GM12801 (cell line): ENCODE measurements around the gene CEP41.

Experiments used
- TF ChIP-seq, protein P1 (sequence below): IDR thresholded peaks from one replicate; pipeline ENCODE4 v1.5.1; 2011; ENCODE audit warnings: control low read depth; ENCODE audit not compliant: insufficient read length; ENCODE audit errors: extremely low read depth

Gene CEP41

DNA sequence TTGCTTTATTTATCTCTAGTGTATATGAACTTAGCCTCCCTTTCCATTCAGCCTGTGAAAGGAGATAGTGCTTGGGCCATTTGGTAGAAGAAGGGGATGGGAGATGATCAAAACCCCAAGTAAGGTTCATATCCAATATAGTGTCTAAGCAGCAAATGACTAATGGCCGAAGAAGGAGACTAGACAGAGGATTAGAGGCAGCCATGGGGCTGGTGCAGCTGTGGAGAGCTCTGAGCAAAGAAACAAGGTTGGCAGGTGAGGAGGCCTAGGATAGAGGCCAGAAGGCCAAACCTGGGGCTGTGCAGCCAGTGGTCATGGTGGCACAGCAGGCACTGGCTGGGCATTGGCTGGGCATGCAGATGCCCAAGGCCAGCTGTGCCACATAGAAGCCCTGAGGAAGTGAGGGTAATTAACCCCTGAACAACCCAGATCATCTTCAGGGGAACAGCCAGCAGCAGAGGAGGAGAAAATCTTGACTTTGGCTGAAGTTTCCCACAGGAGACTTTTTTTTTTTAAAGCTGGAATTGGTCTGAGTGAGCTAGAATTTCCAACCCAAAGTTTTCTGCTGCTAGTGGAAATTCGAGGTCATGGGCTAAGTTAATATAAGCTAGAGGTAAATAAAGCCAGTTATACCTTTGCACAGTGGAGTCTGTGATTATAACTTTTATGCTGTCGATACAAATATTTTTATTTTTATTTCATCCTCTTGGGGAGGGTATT is 70.8 kb downstream of the CEP41 start:
- TF ChIP-seq, protein P1, sequence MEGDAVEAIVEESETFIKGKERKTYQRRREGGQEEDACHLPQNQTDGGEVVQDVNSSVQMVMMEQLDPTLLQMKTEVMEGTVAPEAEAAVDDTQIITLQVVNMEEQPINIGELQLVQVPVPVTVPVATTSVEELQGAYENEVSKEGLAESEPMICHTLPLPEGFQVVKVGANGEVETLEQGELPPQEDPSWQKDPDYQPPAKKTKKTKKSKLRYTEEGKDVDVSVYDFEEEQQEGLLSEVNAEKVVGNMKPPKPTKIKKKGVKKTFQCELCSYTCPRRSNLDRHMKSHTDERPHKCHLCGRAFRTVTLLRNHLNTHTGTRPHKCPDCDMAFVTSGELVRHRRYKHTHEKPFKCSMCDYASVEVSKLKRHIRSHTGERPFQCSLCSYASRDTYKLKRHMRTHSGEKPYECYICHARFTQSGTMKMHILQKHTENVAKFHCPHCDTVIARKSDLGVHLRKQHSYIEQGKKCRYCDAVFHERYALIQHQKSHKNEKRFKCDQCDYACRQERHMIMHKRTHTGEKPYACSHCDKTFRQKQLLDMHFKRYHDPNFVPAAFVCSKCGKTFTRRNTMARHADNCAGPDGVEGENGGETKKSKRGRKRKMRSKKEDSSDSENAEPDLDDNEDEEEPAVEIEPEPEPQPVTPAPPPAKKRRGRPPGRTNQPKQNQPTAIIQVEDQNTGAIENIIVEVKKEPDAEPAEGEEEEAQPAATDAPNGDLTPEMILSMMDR: no peak

DNA sequence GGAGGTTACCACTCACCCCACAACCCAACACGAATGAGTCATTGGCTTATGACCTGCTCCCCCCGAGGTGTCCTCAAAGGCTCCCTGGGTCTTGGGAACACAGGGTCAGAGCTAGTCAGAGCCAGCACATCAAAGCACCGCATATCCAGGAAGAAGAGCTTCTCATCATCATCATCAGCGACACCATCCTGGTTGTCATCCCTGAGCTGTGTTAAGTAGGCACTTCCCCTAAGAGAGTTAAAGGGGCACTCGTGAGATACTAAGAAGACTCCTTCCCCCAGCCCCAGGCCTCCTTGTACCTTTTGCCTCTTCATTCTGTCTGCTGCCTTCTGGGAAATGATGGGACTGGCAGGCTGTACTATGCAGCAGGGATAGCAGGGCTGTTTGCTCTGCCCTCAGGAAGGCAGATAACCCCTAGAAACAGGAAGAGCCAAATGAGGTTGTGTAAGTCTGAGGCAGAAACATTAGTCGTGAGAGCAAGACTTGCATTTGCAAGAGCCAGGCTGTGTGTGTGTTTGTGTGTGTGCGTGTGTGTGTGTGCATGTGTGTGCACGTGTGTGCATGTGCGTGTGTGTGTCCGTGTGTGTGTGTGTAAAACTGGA is 71.6 kb downstream of the CEP41 start:
- TF ChIP-seq, protein P1: no peak

DNA sequence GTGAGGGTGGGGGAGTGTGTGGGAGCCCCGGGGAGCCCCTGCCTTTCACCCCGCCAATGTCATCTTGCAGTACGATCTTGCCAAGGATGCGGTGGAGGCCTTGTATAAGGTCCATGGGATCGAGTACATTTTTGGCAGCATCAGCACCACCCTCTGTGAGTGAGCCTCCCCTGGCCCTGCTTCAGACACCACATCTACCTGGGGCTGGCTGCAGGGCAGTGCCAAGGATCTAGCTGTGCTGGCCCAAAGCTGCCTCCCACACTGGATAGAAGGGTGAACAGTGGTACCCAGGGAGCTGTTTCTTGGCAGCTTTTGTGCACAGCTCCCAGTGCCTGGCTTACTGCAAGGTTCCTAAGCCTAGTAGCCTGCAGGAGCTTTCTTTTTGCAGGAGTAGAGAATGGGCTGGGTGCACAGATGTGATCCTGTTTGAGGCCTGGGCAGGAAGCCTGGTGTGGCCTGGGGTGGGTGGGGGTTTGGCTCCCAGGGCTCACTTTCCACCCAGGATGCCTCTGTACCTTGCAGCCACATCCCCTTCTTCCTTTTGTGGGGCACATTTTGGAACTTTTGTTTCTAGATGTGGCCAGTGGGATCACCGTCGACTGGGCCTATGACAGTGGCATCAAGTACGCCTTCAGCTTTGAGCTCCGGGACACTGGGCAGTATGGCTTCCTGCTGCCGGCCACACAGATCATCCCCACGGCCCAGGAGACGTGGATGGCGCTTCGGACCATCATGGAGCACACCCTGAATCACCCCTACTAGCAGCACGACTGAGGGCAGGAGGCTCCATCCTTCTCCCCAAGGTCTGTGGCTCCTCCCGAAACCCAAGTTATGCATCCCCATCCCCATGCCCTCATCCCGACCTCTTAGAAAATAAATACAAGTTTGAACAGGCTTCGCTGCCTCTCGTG is 72.7 kb downstream of the CEP41 start:
- TF ChIP-seq, protein P1: no peak

DNA sequence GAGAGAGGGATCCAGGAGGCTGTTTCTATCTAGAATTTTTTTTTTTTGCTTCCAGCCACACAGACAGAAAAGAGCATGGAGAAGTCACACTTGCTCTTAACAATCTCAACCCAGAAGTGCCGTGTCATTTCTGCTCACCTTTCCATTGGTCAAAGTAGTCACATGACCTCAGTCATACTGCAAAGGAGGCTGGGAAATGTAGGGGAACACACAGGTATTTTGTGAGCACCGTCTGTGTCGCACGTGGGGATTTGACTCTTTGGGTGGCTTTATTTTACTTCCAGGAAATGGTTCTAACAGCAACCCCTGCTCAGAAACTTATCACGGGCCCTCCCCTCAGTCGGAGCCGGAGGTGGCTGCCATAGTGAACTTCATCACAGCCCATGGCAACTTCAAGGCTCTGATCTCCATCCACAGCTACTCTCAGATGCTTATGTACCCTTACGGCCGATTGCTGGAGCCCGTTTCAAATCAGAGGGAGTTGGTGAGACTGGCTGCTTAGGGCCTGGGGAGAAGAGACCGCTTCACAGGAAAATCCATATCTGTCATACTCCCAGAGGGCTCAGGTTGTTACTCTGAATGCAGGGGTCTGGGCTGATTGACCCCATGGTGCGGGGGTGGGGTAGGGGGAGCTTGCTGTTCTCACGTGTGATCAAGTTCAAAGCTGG is 73.6 kb downstream of the CEP41 start:
- TF ChIP-seq, protein P1: no peak

DNA sequence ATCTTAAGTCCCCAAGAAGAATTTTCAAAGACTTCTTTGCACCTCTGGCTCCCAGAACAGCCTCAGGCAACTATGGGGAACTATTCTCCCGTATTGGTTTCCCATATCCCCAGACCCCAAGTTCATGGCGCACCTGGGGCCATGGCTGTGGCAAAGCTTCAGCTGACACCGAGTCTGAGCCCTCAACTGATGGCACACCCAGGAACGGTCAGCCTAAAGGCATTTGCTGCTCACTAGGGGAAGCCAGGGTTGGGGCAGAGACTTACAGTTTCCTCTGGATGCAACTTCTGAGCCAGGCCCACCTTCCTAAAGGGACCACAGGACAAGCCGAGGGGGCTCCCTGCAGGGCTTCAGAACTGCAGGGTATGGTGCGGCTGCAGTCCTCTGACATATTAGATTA is 74.3 kb downstream of the CEP41 start:
- TF ChIP-seq, protein P1: no peak

DNA sequence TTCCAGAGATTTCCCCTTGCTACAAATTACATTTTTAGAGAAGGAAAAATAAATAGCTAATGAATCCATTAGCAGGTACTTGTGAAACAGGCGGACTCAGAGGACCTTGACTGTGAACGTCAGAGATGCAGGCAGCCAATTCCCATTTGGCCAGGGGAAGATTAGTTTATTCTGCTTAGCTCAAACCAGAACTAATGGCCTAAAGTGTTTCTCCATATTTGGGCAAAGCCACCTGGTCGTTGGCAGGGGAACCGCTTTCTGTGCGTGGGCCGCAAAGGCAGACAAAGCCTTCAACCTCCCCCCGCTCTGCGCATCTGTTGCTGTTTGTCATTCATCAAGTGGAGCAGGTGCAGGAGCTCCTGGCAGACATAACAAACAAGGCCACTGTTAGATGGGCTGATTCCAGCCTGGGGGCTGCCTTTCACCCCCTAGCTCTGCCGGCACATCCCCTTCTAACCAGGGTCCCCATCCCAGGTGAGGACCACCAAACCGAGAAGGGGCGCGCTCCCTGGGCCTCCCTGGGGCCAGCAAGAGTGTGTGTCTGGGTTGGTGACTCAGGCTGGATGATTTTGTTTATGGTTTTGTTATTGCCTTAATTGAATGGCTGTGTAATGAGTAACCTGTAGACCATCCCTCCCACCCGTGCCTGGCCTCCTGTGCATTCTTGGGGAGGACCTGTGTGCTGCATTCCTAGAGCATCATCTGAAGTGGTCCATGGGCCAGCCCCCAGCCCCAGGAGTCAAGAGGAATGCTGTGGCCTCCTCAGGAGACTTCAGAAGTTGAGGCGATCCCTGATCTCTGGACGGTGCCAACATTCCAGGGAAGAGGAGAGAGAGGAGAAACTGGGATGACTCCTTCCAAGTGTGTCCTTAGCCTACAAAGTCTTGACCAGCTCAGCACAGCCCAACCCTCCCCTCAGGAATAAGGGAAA is 75.0 kb downstream of the CEP41 start:
- TF ChIP-seq, protein P1: no peak
